GM21447 (cell line): ENCODE results near the gene ILF3.

Source experiments
- ATAC-seq: cut with Tn5 transposase; IDR thresholded peaks from one replicate; pipeline ENCODE4 v1.9.1; 2021; ENCODE audit not compliant: unreplicated experiment

Gene ILF3

DNA sequence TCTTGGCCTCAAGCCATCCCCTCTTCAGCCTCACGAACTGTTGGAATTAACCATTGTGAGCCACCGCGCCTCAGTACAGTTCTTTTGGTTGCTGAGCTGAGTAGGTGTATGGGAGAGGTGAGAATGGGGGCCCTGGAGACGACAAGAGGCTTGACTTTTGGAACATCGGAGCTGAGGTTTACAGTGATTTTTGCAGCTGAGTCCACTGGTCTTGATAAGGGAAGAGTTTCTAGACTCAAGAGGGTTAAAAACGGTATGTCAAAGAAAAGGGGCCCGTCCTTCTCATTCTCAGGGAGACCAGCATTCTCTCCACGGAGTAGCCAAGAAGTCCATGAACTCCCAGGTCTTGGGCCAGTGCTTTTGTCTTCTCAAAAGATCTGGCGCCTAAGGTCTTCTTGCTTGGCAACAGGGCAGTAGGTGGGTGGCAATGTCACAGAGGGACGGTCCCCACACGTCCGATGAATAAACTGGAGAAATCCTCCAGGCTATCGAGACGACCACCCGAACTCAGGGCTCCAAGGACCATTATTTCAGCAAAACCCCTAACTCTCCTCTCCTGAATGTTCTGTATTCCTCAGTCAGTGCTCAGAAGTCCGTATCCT, 40.7 kb downstream of the ILF3 start:
- no peak for ATAC-seq

DNA sequence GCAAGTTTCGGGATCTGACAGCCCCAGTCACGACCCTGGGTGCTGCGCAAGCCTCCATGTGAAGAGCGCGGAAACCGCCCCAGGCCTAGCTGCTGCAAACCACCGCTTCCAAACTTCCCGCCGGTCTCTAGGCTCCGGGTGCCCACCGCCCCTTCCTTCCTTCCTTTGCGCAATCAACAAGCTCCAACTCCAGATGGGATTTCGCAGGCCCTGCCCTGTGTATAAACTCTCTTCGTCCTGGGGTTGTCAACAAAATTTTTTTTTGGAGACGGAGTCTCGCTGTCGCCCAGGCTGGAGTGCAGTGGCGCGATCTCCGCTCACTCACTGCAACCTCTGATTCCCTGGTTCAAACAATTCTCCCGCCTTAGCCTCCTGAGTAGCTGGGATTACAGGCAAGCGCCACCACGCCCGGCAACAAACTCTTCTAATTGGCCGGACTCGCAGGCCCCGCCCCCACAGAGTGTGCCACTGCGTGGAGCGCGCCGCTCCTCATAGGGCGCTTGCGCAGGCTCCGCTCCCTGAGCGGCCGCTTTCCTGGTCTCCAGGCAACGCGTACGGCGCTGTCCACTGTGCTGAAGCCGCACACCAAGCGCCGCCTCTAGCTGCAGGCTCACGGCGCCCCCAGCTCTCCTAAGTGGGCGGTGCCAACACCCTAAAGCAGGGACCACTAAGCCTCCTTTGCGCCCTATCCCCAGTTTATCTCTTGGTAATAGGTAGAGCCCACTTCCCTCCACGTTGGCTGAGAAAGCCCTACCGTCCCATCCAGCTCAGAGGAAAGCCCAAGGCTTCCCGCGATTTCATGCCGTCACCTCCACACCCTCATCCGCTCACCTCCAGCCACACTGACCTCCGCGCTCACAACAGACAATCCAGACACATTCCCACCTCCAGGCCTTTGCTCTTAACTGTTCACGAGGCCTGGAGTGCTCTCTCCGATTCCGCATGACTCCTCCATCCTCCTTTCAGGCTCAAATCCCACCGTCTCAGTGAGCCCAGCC, 41.6 kb downstream of the ILF3 start:
- peak; percentile 79 for ATAC-seq

GRCh38 chr19:10699650-10700335, 45.6 kb downstream of the ILF3 start:
- ATAC-seq = no peak

- peak; percentile 28 for ATAC-seq
Measured at GRCh38 chr19:10701955-10702525, 47.9 kb downstream of the ILF3 start.

DNA sequence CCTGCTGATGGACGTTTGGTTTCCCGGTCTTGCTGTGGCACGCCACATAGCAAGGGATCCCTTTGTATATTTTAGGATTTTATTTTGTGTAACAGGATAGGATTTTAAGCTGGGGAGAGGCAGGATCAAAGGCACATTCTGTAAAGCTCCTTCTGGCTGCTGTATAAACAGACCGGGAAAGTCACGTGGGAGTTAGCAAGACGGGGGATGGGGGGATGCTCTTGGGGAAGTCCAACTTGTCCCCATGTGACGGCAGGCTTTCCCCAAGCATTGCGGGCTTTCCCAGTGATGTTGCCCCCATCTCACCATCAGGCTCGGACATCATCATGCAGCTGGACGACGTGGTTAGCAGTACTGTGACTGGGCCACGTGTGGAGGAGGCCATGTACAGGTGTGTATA, 52.8 kb downstream of the ILF3 start:
- ATAC-seq = no peak

DNA sequence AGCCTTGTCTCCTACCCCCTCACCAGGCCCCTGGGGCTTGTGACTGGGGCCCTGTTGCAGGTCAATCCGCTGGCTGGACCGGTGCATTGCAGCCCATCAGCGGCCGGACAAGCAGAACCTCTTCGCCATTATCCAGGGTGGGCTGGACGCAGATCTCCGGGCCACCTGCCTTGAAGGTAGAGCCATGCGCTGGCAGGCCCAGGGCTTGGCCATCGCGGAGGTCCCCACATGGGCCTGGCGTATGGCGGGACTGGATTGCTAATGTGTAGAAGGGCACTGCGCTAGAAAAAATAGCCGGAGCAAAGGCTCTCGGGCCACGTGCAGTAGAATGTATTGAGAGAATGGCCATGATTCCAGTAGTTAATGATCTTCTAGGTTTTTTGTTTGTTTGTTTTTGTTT, 53.3 kb downstream of the ILF3 start:
- ATAC-seq = no peak

DNA sequence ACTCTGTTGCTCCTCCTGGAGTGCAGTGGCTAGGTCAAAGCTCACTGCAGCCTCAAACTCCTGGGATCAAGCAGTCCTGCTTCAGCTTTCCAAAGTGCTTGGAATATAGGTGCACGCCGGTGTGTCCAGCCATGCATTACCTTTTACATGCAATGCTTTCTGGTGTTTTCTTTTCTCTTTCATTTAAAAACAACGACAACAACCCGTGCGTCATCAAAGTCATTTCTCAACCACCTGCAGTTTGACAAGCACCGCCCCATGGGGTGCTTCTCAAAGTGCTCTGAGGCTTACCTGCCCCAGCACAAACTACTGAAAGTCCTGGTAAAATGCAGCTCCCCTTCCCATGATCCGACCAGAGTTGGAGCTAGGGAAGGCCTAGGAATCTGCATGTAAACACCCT, 54.1 kb downstream of the ILF3 start:
- ATAC-seq = no peak

GRCh38 chr19:10712045-10712444, 57.9 kb downstream of the ILF3 start:
- ATAC-seq = no peak

- no peak for ATAC-seq
Measured at GRCh38 chr19:10712754-10713153, 58.6 kb downstream of the ILF3 start.

GRCh38 chr19:10713317-10713716, 59.2 kb downstream of the ILF3 start:
- ATAC-seq = no peak

- ATAC-seq = no peak
Measured at GRCh38 chr19:10717054-10717355, 62.9 kb downstream of the ILF3 start.

GRCh38 chr19:10717356-10718204, 63.4 kb downstream of the ILF3 start, which contains the start of gene DNM2:
DNM2 (plus strand) TSS chr19:10718079; CDS start chr19:10718243, 164 bp downstream.
- ATAC-seq = peak; percentile 77

GRCh38 chr19:10718205-10719196, 64.4 kb downstream of the ILF3 start:
- no peak for ATAC-seq

- no peak for ATAC-seq
Measured at GRCh38 chr19:10719466-10719961, 65.4 kb downstream of the ILF3 start.

DNA sequence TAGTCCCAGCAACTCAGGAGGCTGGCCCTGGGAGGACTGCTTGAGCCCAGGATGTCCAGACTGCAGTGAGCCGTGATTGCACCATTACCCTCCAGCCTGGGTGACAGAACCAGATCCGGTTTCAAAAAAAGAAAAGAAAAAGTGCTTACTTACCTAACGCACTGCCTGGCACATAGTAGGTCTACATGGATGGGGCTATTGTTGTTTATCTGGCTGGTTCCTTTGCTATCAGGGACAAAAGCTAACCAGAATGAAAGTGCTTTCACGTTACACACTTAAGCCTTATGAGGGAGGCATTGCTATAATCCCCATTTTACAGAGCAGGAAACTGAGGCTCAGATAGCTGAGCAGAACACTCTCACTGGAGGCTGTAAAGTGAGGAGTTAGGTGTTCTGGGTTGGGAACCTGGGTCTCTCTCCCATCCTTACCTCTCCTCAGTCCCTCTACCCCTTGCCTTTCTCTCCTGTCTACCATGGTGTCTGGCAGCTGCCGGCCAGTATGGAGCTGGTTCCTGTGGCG, 66.5 kb downstream of the ILF3 start:
- ATAC-seq = no peak

- ATAC-seq = no peak
Measured at GRCh38 chr19:10723591-10723990, 69.4 kb downstream of the ILF3 start.

DNA sequence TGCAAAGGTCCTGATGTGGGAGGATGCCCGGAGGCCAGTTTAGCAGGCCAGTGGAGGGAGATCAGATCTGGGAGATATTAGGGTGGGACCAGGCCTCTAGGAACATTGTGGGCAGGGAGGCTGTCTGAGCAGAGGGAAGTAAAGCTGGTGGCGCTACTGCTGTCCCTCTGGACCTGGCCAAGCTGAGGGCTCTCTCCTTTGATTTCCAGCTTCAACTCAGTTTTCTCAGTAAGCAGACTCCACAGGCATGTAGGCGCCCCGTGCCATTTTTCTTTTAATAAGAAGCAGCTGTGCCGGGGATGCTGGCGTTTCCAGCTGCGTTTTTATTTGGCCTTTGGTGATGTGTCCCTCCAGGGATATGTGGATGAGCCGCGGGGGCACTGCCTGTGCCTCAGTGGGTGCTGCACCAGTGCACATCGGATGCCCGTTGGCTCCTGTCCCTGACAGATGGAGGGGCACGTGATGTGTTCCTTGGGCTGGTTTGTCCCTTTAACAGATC, 70.5 kb downstream of the ILF3 start:
- ATAC-seq = no peak

DNA sequence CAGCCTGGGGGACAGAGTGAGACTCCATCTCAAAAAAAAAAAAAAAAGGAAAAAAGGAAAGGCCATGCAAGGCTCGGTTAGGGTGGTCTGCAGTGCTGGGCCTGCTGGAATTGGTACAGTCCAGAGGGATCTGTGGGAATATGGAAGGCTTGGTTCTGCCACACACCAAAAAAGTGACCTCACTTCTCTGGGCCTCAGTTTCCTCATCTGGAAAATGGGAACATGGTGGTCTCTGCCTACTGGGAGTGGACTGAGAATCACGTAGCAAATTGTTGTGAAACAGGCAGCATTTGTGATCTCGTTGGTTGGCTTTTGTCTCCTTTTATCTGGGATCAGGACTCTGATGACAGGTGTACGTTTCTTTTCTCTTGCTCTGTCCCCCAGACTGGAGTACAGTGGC, 71.3 kb downstream of the ILF3 start:
- no peak for ATAC-seq

- no peak for ATAC-seq
Measured at GRCh38 chr19:10726268-10726667, 72.1 kb downstream of the ILF3 start.
